B cell (primary cell): Measurements from ENCODE around the gene EIF3J. TPM values are rescaled to one million over a fixed set of nuclear protein-coding genes. Genes with fewer than 3 reads are reported as not detected.
"Not testable (repeated sequence)": the region's sequence is repeated elsewhere in the genome, so short reads cannot be mapped to it uniquely, and the experiment has no call there.

Source experiments
- ATAC-seq: fragments of 200-7000 bp; cut with Tn5 transposase; one replicate; pipeline ENCODE4 v1.10.0; 2021; ENCODE audit warnings: low read depth, mild to moderate bottlenecking, moderate number of reproducible peaks, moderate library complexity
- CTCF ChIA-PET: fragments of 350-600 bp; sonication (Branson Sonifier 250); formaldehyde crosslinking; loops from one replicate; lab custom pipeline; 2021; ENCODE audit warnings: antibody characterized with exemption, inconsistent platforms; lab: Charles Lee
- POLR2A ChIA-PET: fragments of 350-600 bp; sonication (Branson Sonifier 250); formaldehyde crosslinking; loops from one replicate; lab custom pipeline; 2021; ENCODE audit warnings: antibody characterized with exemption; lab: Charles Lee
- DNase-seq: peaks from one replicate; pipeline ENCODE4 v3.0.0; 2013
- H2AFZ ChIP-seq: 2 replicates; pipeline ENCODE4 v1.6.1; 2012; ENCODE audit warnings: mild to moderate bottlenecking, low read depth, low read length; ENCODE audit not compliant: insufficient read depth, poor library complexity, severe bottlenecking
- H3K27ac ChIP-seq, 2 donors: 1 replicate in 1 of 2; 2 replicates in 1 of 2; pipeline ENCODE4 v1.5.1; 2012 to 2013; ENCODE audit warnings: low read length in 2 of 2, mild to moderate bottlenecking in 2 of 2, moderate library complexity in 1 of 2
- H3K27me3 ChIP-seq, 4 experiments: fragments of 200-600 bp in 1 of 4; sonication (generic) in 1 of 4; replicated peaks in 1 of 4; 1 replicate in 2 of 4; 2 replicates in 2 of 4; pipeline versions ENCODE4 v1.6.1 to v1.7.0; 2013 to 2016; ENCODE audit warnings: low read length in 3 of 4, mild to moderate bottlenecking in 2 of 4, mixed read lengths in 1 of 4, moderate library complexity in 1 of 4; ENCODE audit not compliant: insufficient read depth in 4 of 4, control insufficient read depth in 3 of 4; ENCODE audit errors: control extremely low read depth in 1 of 4
- H3K36me3 ChIP-seq, 2 experiments: replicated peaks in 1 of 2; 1 replicate in 1 of 2; 2 replicates in 1 of 2; pipeline versions ENCODE4 v1.6.1 to v1.7.1; 2013; ENCODE audit warnings: low read length in 1 of 2; ENCODE audit not compliant: insufficient read depth in 2 of 2, control insufficient read depth in 1 of 2; ENCODE audit errors: control extremely low read depth in 1 of 2, extremely low read depth in 1 of 2
- H3K4me1 ChIP-seq, 2 donors: fragments of 200-600 bp in 1 of 2; sonication (generic) in 1 of 2; 1 replicate in 1 of 2; 2 replicates in 1 of 2; pipeline versions ENCODE4 v1.5.1 to v1.6.1; 2013 to 2017; ENCODE audit warnings: low read length in 2 of 2; ENCODE audit not compliant: control insufficient read depth in 2 of 2, insufficient read depth in 2 of 2
- H3K4me2 ChIP-seq: replicated peaks from 2 replicates; pipeline ENCODE3; 2012; ENCODE audit warnings: mild to moderate bottlenecking, low read depth, low read length; ENCODE audit not compliant: poor library complexity, severe bottlenecking
- H3K4me3 ChIP-seq, 5 experiments: fragments of 200-600 bp in 1 of 5; sonication (generic) in 1 of 5; 1 replicate in 3 of 5; 2 replicates in 2 of 5; pipeline versions ENCODE4 v1.5.1 to v1.7.0; 2011 to 2016; ENCODE audit warnings: low read length in 4 of 5, mild to moderate bottlenecking in 4 of 5, low read depth in 2 of 5, control low read depth in 1 of 5, moderate library complexity in 1 of 5; ENCODE audit not compliant: insufficient read depth in 1 of 5; ENCODE audit errors: control extremely low read depth in 1 of 5, extremely low read depth in 1 of 5
- H3K79me2 ChIP-seq: fragments of 200-600 bp; sonication (generic); one replicate; pipeline ENCODE4 v1.6.0; 2016; ENCODE audit warnings: low read length; ENCODE audit not compliant: control insufficient read depth, insufficient read depth
- H3K9ac ChIP-seq: fragments of 200-600 bp; sonication (generic); 2 replicates; pipeline ENCODE4 v1.6.1; 2017; ENCODE audit warnings: mild to moderate bottlenecking, low read length, moderate library complexity
- H3K9me3 ChIP-seq, 3 donors: one replicate each; pipeline versions ENCODE4 v1.6.1 to v1.7.1; 2013; ENCODE audit warnings: low read length in 2 of 3; ENCODE audit not compliant: control insufficient read depth in 2 of 3, insufficient read depth in 1 of 3; ENCODE audit errors: control extremely low read depth in 1 of 3
- H4K20me1 ChIP-seq: 2 replicates; pipeline ENCODE4 v1.6.0; 2012; ENCODE audit warnings: mild to moderate bottlenecking, low read length; ENCODE audit not compliant: insufficient read depth, control insufficient read depth, poor library complexity, severe bottlenecking
- H3K27ac Mint-ChIP-seq: one replicate; pipeline ENCODE4 v1.8.0; 2021; ENCODE audit warnings: mixed read lengths
- H3K27me3 Mint-ChIP-seq: one replicate; pipeline ENCODE4 v1.8.0; 2021; ENCODE audit warnings: mixed read lengths
- H3K4me1 Mint-ChIP-seq: one replicate; pipeline ENCODE4 v1.8.0; 2021; ENCODE audit warnings: mixed read lengths
- H3K4me3 Mint-ChIP-seq: one replicate; pipeline ENCODE4 v1.8.0; 2021; ENCODE audit warnings: mixed read lengths
- H3K9me3 Mint-ChIP-seq: one replicate; pipeline ENCODE4 v1.8.0; 2022; ENCODE audit warnings: mixed read lengths; ENCODE audit not compliant: insufficient read depth
- EZH2 ChIP-seq: IDR thresholded peaks from 2 replicates; pipeline ENCODE4 v1.6.1; 2012; ENCODE audit warnings: borderline replicate concordance, low read depth, mild to moderate bottlenecking, moderate library complexity, low read length; ENCODE audit not compliant: insufficient read depth, poor library complexity, severe bottlenecking
- WGBS: methylation state at CpG from one replicate; pipeline ENCODE4 v1.1.5; 2013; ENCODE audit warnings: missing lambda C conversion rate; ENCODE audit not compliant: insufficient coverage; 5-methylcytosine and 5-hydroxymethylcytosine counted together
- intact Hi-C: fragments of 100-400 bp; cut with micrococcal nuclease; formaldehyde crosslinking; loops from one replicate; pipeline ENCODE4 v1.10.0; 2022
- polyA plus RNA-seq: library from polyadenylated mRNA; depleted of rRNA; stranded (reverse); fragments of >200 nt; gene quantifications from 2 replicates; pipeline ENCODE4 v1.2.3, GENCODE V29; 2012
- total RNA-seq, 2 donors: library from RNA; stranded (reverse); fragments of 120-200 nt in 1 of 2; gene quantifications; 1 replicate in 1 of 2; 2 replicates in 1 of 2; pipeline versions ENCODE4 v1.2.3 to v1.2.4, GENCODE V29; 2013 to 2022
- TF ChIP-seq, protein P1 (sequence below): fragments of 200-600 bp; IDR thresholded peaks from one replicate; pipeline ENCODE4 v1.8.0; 2022; ENCODE audit warnings: antibody characterized with exemption, mild to moderate bottlenecking

The EIF3J gene
- total and polyA plus RNA-seq, 2 donors (not counting 1 experiment from before 2014, with no cell fraction given): 16.5 to 66.7 TPM

GRCh38 chr15:44554934-44555723 is 18.2 kb downstream of the EIF3J start:
- H3K27ac ChIP-seq: no peak overlapping the region
- WGBS: no CpG with 5 or more reads among the region's 4 CpGs

GRCh38 chr15:44560926-44561325 is 24.0 kb downstream of the EIF3J start:
- H3K36me3 ChIP-seq: peaks cover 30 to 86% of the 10 kb centered on the region in 2 experiments
- H3K27me3 ChIP-seq, H2AFZ ChIP-seq, H3K27ac Mint-ChIP-seq, H3K9me3 ChIP-seq, H3K4me1 Mint-ChIP-seq, H3K9me3 Mint-ChIP-seq, H3K4me2 ChIP-seq, POLR2A ChIA-PET, H3K4me1 ChIP-seq, H3K4me3 Mint-ChIP-seq, H3K27me3 Mint-ChIP-seq, H3K9ac ChIP-seq, H3K79me2 ChIP-seq, H4K20me1 ChIP-seq, H3K4me3 ChIP-seq, H3K27ac ChIP-seq, DNase-seq, ATAC-seq, intact Hi-C loops: not testable (repeated sequence)
- CTCF ChIA-PET: interaction anchor here (0.6 kb wide), 1 partner anchor 17 kb away, joined by 4 read pairs; no protein-coding TSS in a partner anchor

More at GRCh38 chr15:44554934-44555723, 18.2 kb downstream of the EIF3J start:
- no peak overlapping the region for H2AFZ ChIP-seq
- H4K20me1 ChIP-seq: peaks cover 2% of the 10 kb centered on the region
- H3K27me3 ChIP-seq: no peaks in the 10 kb centered on the region
- peaks cover 10% of the 10 kb centered on the region for H3K4me1 Mint-ChIP-seq
- no peak for ATAC-seq
- ChIA-PET POLR2A (no interaction called here), CTCF (interaction anchor here (1.5 kb wide), 1 partner anchor 9 kb away, joined by 6 read pairs; no protein-coding TSS in a partner anchor)
- TF ChIP-seq EZH2: no peak
- TF ChIP-seq, protein P1, sequence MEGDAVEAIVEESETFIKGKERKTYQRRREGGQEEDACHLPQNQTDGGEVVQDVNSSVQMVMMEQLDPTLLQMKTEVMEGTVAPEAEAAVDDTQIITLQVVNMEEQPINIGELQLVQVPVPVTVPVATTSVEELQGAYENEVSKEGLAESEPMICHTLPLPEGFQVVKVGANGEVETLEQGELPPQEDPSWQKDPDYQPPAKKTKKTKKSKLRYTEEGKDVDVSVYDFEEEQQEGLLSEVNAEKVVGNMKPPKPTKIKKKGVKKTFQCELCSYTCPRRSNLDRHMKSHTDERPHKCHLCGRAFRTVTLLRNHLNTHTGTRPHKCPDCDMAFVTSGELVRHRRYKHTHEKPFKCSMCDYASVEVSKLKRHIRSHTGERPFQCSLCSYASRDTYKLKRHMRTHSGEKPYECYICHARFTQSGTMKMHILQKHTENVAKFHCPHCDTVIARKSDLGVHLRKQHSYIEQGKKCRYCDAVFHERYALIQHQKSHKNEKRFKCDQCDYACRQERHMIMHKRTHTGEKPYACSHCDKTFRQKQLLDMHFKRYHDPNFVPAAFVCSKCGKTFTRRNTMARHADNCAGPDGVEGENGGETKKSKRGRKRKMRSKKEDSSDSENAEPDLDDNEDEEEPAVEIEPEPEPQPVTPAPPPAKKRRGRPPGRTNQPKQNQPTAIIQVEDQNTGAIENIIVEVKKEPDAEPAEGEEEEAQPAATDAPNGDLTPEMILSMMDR: no peak
- intact Hi-C loops: no loop called here
- no peak overlapping the region for H3K4me2 ChIP-seq
- H3K79me2 ChIP-seq: peaks cover 29% of the 10 kb centered on the region
- H3K9me3 Mint-ChIP-seq: no peaks in the 10 kb centered on the region
- H3K9ac ChIP-seq: no peak overlapping the region
- no peak overlapping the region for H3K4me3 Mint-ChIP-seq
- H3K36me3 ChIP-seq: peaks cover 20 to 76% of the 10 kb centered on the region in 2 experiments
- no peak overlapping the region for H3K4me3 ChIP-seq
- no peaks in the 10 kb centered on the region for H3K27me3 Mint-ChIP-seq
- no peak overlapping the region for H3K27ac Mint-ChIP-seq
- H3K9me3 ChIP-seq: no peaks in the 10 kb centered on the region
- no peak for DNase-seq
- H3K4me1 ChIP-seq: peaks cover 9 to 11% of the 10 kb centered on the region in 2 donors
